Measurements from ENCODE around the gene GHDC. TPM values are rescaled to one million over a fixed set of nuclear protein-coding genes. Genes with fewer than 3 reads are reported as not detected.
"Not testable (repeated sequence)": the region's sequence is repeated elsewhere in the genome, so short reads cannot be mapped to it uniquely, and the experiment has no call there.

The GHDC gene
- total RNA-seq, 5 donors from 2014 or later (not counting 1 experiment from before 2014, with no cell fraction given), result 15.8 to 26.2 (median 22.5) TPM

DNA sequence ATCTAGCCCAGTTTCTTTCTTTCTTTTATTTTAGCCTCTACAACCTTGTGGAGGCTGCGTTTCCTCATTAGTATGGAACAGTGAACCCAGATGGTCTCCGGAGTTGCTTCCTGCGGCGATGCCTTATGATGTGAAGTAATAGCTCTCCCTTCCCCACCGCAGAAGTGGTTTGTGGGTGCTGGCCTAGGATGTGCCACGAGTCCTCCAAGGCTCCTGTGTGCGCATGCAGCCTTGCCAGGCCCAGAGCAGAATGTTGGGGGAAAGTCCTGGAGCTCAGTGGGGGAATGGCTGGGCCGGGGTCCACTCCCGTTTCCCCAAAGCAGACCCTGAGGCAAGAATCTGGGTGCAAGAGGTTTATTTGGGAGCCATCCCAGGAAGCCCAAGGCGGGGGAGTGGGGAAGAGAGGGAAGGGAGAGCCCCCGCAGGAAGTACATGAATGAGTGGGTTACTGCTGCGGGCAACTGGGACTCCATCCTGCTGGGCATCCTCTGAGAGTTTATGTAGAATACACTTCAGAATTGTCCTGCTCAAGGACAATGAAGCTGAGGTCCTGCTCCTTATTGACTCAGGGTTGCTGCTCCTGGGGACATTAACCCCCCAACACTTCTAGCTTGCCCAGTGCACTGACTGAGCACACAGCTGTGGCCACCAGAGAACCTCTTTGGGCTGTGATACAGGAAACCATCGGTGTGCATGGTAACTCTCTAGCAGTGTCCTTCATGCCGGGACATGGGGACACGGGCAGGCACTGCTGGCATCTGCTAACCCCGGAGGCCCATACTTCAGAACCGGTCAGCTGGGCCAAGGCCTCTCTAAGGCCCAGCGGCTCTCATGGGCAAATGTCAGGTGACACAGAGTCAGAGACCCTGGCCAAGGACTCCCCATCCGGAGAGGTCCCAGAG, 5.3 kb downstream of the GHDC start:
- H3K9me3 Mint-ChIP-seq, result no peaks in the 10 kb centered on the region
- 78% methylated on average over 12 of the region's 19 CpGs for WGBS (ENCODE audit: insufficient coverage)
- Histone ChIP-seq H3K4me3 (ENCODE audit: control insufficient read depth in 1 of 2, extremely low read depth in 1 of 2, low read length in 1 of 2) (no peak overlapping the region), H3K4me1 (ENCODE audit: control insufficient read depth in 1 of 2, extremely low read depth in 1 of 2, insufficient read depth in 2 of 2, low read length in 2 of 2) (peaks cover 5 to 35% of the 10 kb centered on the region in 2 experiments), H3K27me3 (replicated peaks in 1 of 2; ENCODE audit: control insufficient read depth in 2 of 2, extremely low read depth in 1 of 2, insufficient read depth in 2 of 2, low read length in 1 of 2) (no peaks in the 10 kb centered on the region), H3K27ac (ENCODE audit: low read length) (no peak overlapping the region), H3K36me3 (ENCODE audit: control insufficient read depth in 2 of 2, extremely low read depth in 1 of 2, insufficient read depth in 1 of 2, low read length in 1 of 2) (no peaks in the 10 kb centered on the region), H3K9me3 (no peaks in the 10 kb centered on the region)
- POLR2A ChIA-PET, result interaction anchor here in 1 of 2 donors (0.9 kb wide), 1 partner anchor 13 kb away, joined by 3 read pairs; no protein-coding TSS in a partner anchor
- H3K36me3 Mint-ChIP-seq, result peaks cover 3% of the 10 kb centered on the region
- ATAC-seq (replicated peaks in 1 of 4) (no peak), DNase-seq (no peak)
- no peaks in the 10 kb centered on the region for H3K27me3 Mint-ChIP-seq
- peaks cover 22 to 30% (median 27%) of the 10 kb centered on the region in 3 donors for H3K4me1 Mint-ChIP-seq
- no peak overlapping the region for H3K27ac Mint-ChIP-seq
- H3K4me3 Mint-ChIP-seq, result no peak overlapping the region
- CTCF ChIA-PET, result interaction anchor here in 1 of 2 donors (0.5 kb wide), 1 partner anchor 164 kb away, joined by 3 read pairs; no protein-coding TSS in a partner anchor

GRCh38 chr17:42187833-42188232, 6.5 kb downstream of the GHDC start:
- CTCF ChIA-PET, result interaction anchor here in 1 of 2 donors (0.9 kb wide), 1 partner anchor 34 kb away, joined by 10 read pairs; no protein-coding TSS in a partner anchor
- ATAC-seq (replicated peaks in 1 of 4) (no peak), DNase-seq (no peak)
- no peaks in the 10 kb centered on the region for H3K27me3 Mint-ChIP-seq
- Histone ChIP-seq H3K9me3 (no peaks in the 10 kb centered on the region), H3K4me3 (ENCODE audit: control insufficient read depth in 1 of 2, extremely low read depth in 1 of 2, low read length in 1 of 2) (no peak overlapping the region), H3K27ac (ENCODE audit: low read length) (no peak overlapping the region), H3K27me3 (replicated peaks in 1 of 2; ENCODE audit: control insufficient read depth in 2 of 2, extremely low read depth in 1 of 2, insufficient read depth in 2 of 2, low read length in 1 of 2) (no peaks in the 10 kb centered on the region), H3K4me1 (ENCODE audit: control insufficient read depth in 1 of 2, extremely low read depth in 1 of 2, insufficient read depth in 2 of 2, low read length in 2 of 2) (peaks cover 5 to 34% of the 10 kb centered on the region in 2 experiments), H3K36me3 (ENCODE audit: control insufficient read depth in 2 of 2, extremely low read depth in 1 of 2, insufficient read depth in 1 of 2, low read length in 1 of 2) (no peaks in the 10 kb centered on the region)
- WGBS (ENCODE audit: insufficient coverage), result 76% methylated on average over 2 of the region's 2 CpGs
- peaks cover 3% of the 10 kb centered on the region for H3K36me3 Mint-ChIP-seq
- H3K27ac Mint-ChIP-seq, result no peak overlapping the region
- H3K4me1 Mint-ChIP-seq, result peaks cover 22 to 30% (median 29%) of the 10 kb centered on the region in 3 donors
- POLR2A ChIA-PET, result interaction anchor here in 1 of 2 donors (0.9 kb wide), 1 partner anchor 14 kb away, joined by 3 read pairs; no protein-coding TSS in a partner anchor
- no peaks in the 10 kb centered on the region for H3K9me3 Mint-ChIP-seq
- H3K4me3 Mint-ChIP-seq, result no peak overlapping the region

DNA sequence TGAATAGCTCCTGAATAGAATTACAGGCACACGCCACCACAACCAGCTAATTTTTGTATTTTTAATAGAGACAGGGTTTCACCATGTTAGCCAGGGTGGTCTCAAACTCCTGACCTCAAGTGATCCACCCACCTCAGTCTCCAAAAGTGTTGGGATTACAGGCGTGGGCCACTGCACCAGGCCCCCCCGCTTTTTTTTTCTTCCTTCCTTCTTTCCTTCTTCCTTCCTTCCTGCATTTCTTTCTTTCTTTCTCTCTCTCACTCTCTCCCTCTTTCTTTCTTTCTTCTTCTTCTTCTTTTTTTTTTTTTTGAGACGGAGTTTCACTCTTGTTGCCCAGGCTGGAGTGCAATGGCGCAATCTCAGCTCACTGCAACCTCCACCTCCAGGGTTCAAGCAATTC, 8.1 kb downstream of the GHDC start:
- DNase-seq; H3K4me3 ChIP-seq (ENCODE audit: control insufficient read depth in 1 of 2, extremely low read depth in 1 of 2, low read length in 1 of 2); ATAC-seq (replicated peaks in 1 of 4); H3K27ac ChIP-seq (ENCODE audit: low read length); H3K36me3 Mint-ChIP-seq; H3K27me3 ChIP-seq (replicated peaks in 1 of 2; ENCODE audit: control insufficient read depth in 2 of 2, extremely low read depth in 1 of 2, insufficient read depth in 2 of 2, low read length in 1 of 2); CTCF ChIA-PET; POLR2A ChIA-PET; H3K9me3 ChIP-seq; H3K36me3 ChIP-seq (ENCODE audit: control insufficient read depth in 2 of 2, extremely low read depth in 1 of 2, insufficient read depth in 1 of 2, low read length in 1 of 2); H3K9me3 Mint-ChIP-seq; H3K27me3 Mint-ChIP-seq: not testable (repeated sequence)
- H3K4me1 ChIP-seq (ENCODE audit: control insufficient read depth in 1 of 2, extremely low read depth in 1 of 2, insufficient read depth in 2 of 2, low read length in 2 of 2), result peaks cover 5 to 33% of the 10 kb centered on the region in 2 experiments
- peak overlapping the region in 2 of 3 donors; percentile 43 to 84 for H3K4me3 Mint-ChIP-seq
- peak overlapping the region in 1 of 2 donors; percentile 75 for H3K27ac Mint-ChIP-seq
- peaks cover 22 to 37% (median 32%) of the 10 kb centered on the region in 3 donors for H3K4me1 Mint-ChIP-seq
- WGBS (ENCODE audit: insufficient coverage), result 91% methylated on average over 2 of the region's 5 CpGs

GRCh38 chr17:42185621-42185930, 8.7 kb downstream of the GHDC start:
- peaks cover 5 to 39% of the 10 kb centered on the region in 2 experiments for H3K4me1 ChIP-seq (ENCODE audit: control insufficient read depth in 1 of 2, extremely low read depth in 1 of 2, insufficient read depth in 2 of 2, low read length in 2 of 2)
- POLR2A ChIA-PET, result no interaction called here
- H3K9me3 ChIP-seq, result no peaks in the 10 kb centered on the region
- H3K27ac ChIP-seq (ENCODE audit: low read length), result no peak overlapping the region
- no peaks in the 10 kb centered on the region for H3K36me3 ChIP-seq (ENCODE audit: control insufficient read depth in 2 of 2, extremely low read depth in 1 of 2, insufficient read depth in 1 of 2, low read length in 1 of 2)
- Mint-ChIP-seq H3K4me1 (peaks cover 23 to 39% (median 34%) of the 10 kb centered on the region in 3 donors), H3K36me3 (peaks cover 3% of the 10 kb centered on the region), H3K27me3 (peaks cover 0 to under 1% of the 10 kb centered on the region in 2 donors), H3K4me3 (peak overlapping the region in 1 of 3 donors; percentile 84), H3K9me3 (no peaks in the 10 kb centered on the region), H3K27ac (no peak overlapping the region)
- peaks cover 0 to 10% of the 10 kb centered on the region in 2 experiments for H3K27me3 ChIP-seq (replicated peaks in 1 of 2; ENCODE audit: control insufficient read depth in 2 of 2, extremely low read depth in 1 of 2, insufficient read depth in 2 of 2, low read length in 1 of 2)
- no peak overlapping the region for H3K4me3 ChIP-seq (ENCODE audit: control insufficient read depth in 1 of 2, extremely low read depth in 1 of 2, low read length in 1 of 2)
- no peak for DNase-seq
- no CpG with 5 or more reads among the region's 7 CpGs for WGBS (ENCODE audit: insufficient coverage)
- ATAC-seq (replicated peaks in 1 of 4), result no peak
- CTCF ChIA-PET, result no interaction called here

DNA sequence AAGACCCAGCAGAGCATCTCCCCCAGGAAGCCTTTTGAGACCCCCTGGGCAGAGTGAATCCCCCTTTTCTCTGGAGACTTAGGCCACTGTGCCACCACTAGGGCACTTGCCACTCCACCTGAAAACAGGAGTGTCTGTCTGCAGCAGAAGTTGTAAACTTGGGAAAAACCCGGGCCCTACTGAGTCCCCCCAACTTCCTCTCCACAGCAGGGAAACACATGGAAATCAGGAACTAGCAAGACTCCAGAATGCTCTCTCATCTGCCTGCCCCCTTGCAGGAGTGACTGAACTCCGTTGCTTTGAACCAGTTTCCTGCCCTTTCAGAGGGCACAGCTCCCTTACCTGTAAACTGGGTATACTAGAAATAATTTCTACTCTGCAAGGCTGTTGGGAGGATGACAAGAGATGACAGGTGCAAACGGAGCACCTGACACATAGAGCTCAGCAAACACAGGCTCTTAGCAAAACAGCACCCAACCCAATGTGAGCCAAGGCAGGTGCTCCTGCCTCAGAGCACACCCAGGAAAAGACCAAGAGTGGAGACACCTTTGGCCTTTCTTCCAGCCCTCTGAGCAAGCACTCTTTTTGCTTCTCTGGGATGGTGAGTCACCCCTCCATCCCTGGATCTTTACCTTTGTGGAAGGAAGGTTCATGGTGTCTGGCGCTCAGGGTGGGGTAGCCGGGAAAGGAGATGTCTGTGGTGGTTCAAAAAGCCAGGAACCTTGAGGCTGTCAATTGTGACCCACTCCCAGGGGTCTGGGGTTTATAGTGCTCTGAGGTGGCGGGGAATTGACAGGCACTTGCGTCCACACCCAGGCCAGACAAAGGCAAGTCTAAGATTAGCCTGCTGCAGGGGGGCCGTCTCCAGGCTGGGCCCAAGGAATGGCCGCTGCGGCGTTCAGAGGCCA, 9.3 kb downstream of the GHDC start, which contains the start of gene HCRT:
Gene HCRT, minus strand, starts transcription at position 740 of the 908 bp plus-strand sequence. Its CDS starts 87 bp downstream, at position 653.
- H3K4me1 Mint-ChIP-seq, result peaks cover 28 to 45% (median 34%) of the 10 kb centered on the region in 3 donors
- H3K9me3 ChIP-seq, result no peaks in the 10 kb centered on the region
- peak within 1 kb of the TSS; percentile 62 to 80 for H3K4me3 ChIP-seq (ENCODE audit: control insufficient read depth in 1 of 2, extremely low read depth in 1 of 2, low read length in 1 of 2)
- WGBS (ENCODE audit: insufficient coverage), result 87% methylated on average over 7 of the region's 11 CpGs
- peak within 1 kb of the TSS; percentile 57 for H3K27ac ChIP-seq (ENCODE audit: low read length)
- POLR2A ChIA-PET, result no interaction called here
- no peak for ATAC-seq (replicated peaks in 1 of 4)
- no peaks in the 10 kb centered on the region for H3K36me3 Mint-ChIP-seq
- H3K9me3 Mint-ChIP-seq, result no peaks in the 10 kb centered on the region
- H3K27ac Mint-ChIP-seq, result peak within 1 kb of the TSS; percentile 79 to 83
- H3K4me3 Mint-ChIP-seq, result peak within 1 kb of the TSS; percentile 66 to 89 (median 84)
- peak in 1 of 35 experiments; percentile 33 for DNase-seq
- H3K27me3 Mint-ChIP-seq, result peaks cover 3 to 6% of the 10 kb centered on the region in 2 donors
- no peaks in the 10 kb centered on the region for H3K36me3 ChIP-seq (ENCODE audit: control insufficient read depth in 2 of 2, extremely low read depth in 1 of 2, insufficient read depth in 1 of 2, low read length in 1 of 2)
- peaks cover 5 to 45% of the 10 kb centered on the region in 2 experiments for H3K4me1 ChIP-seq (ENCODE audit: control insufficient read depth in 1 of 2, extremely low read depth in 1 of 2, insufficient read depth in 2 of 2, low read length in 2 of 2)
- CTCF ChIA-PET, result no interaction called here
- peaks cover 0 to 16% of the 10 kb centered on the region in 2 experiments for H3K27me3 ChIP-seq (replicated peaks in 1 of 2; ENCODE audit: control insufficient read depth in 2 of 2, extremely low read depth in 1 of 2, insufficient read depth in 2 of 2, low read length in 1 of 2)
